22Rv1 (cell line): ENCODE measurements around the gene BRCA2.
"Not testable (repeated sequence)": the region's sequence is repeated elsewhere in the genome, so short reads cannot be mapped to it uniquely, and the experiment has no call there.

ENCODE experiments used
- H3K27ac ChIP-seq: fragments of 450-650 bp; 2 replicates; pipeline ENCODE4 v1.5.1; 2017
- CTCF ChIP-seq: fragments of 450-650 bp; IDR thresholded peaks from 2 replicates; pipeline ENCODE4 v1.5.1; 2017; ENCODE audit warnings: mild to moderate bottlenecking
- ZFX ChIP-seq: fragments of 450-650 bp; IDR thresholded peaks from 2 replicates; pipeline ENCODE4 v1.6.1; 2017; ENCODE audit warnings: antibody characterized with exemption, borderline replicate concordance

BRCA2 gene

GRCh38 chr13:32323912-32324311 is 8.6 kb downstream of the BRCA2 start:
- no peak overlapping the region for H3K27ac ChIP-seq
- no peak for TF ChIP-seq ZFX
- TF ChIP-seq CTCF, result no peak

GRCh38 chr13:32330441-32330840 is 15.1 kb downstream of the BRCA2 start:
- H3K27ac ChIP-seq, result no peak overlapping the region

GRCh38 chr13:32334671-32335070 is 19.4 kb downstream of the BRCA2 start:
- TF ChIP-seq ZFX, result no peak
- H3K27ac ChIP-seq, result no peak overlapping the region

More at GRCh38 chr13:32330441-32330840, 15.1 kb downstream of the BRCA2 start:
- no peak for TF ChIP-seq CTCF
- TF ChIP-seq ZFX, result no peak

GRCh38 chr13:32340914-32341313 is 25.6 kb downstream of the BRCA2 start:
- no peak overlapping the region for H3K27ac ChIP-seq
- TF ChIP-seq CTCF (no peak), ZFX (no peak)

- H3K27ac ChIP-seq, result no peak overlapping the region
- no peak for TF ChIP-seq CTCF
- TF ChIP-seq ZFX, result no peak
Measured at GRCh38 chr13:32347651-32348050, 32.3 kb downstream of the BRCA2 start.

GRCh38 chr13:32350839-32351441 is 35.6 kb downstream of the BRCA2 start:
- not testable (repeated sequence) for H3K27ac ChIP-seq

- TF ChIP-seq ZFX (no peak), CTCF (no peak)
- no peak overlapping the region for H3K27ac ChIP-seq
Measured at GRCh38 chr13:32354040-32354439, 38.7 kb downstream of the BRCA2 start.

- H3K27ac ChIP-seq, result not testable (repeated sequence)
Measured at GRCh38 chr13:32355935-32356334, 40.6 kb downstream of the BRCA2 start.

- TF ChIP-seq ZFX (no peak), CTCF (no peak)
- H3K27ac ChIP-seq, result no peak overlapping the region
Measured at GRCh38 chr13:32362574-32362973, 47.3 kb downstream of the BRCA2 start.
